ENCODE measurements around the gene GCK.
A peak's percentile ranks its signal among the peaks of the same experiment; 100 is the strongest.

GCK gene

DNA sequence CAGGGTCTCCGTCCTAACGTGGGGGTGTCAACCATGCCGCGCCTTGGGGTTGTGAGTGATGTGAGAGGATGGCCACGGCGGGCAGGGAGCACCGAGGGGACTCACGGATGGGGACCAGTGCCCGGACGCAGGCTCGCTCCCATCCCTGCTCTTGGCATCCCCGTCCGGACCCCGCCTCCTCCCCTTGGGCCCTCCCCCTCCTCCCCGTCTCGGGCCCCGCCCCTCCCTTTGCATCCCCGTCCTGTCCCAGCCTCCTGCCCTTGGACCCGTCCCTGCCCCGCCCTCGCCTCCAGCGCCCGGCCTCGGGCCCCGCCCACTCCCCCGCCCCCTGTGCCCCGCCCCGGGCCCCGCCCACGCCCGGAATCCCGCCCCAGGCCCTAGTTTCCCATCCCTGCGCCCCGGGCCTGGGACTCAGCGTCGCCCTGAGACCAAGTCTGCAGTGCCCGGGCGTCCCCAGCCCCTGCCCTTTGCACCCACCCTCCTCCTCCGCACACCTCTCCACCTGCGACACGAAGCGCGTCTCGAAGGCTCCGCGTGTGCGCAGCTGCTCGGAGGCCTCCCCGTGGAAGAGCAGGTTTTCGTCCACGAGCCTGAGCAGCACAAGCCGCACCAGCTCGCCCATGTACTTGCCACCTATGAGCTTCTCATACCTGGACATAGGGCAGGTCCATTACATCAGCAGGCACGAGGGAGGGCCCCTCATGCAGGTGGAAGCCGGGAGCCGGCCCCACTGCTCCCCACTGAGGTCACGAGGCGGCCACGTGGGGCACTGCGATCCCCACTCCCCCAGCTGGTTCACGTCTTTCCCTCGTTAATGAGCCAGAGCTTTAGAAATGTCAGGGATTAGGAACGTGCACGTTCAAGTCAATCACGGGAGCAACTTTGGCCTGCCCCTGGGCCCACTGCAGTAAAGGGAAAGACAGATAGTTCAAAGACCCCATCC lies 43.0 kb downstream of the GCK start:
- DNase-seq (ENCODE audit: low read depth) = peak; percentile 53
- peak overlapping the region; percentile 41 for H3K4me3 ChIP-seq (ENCODE audit: low read depth, low read length)
- no peak for TF ChIP-seq CTCF (conservative IDR thresholded peaks at IDR 0.05; ENCODE audit: low read depth, low read length)

DNA sequence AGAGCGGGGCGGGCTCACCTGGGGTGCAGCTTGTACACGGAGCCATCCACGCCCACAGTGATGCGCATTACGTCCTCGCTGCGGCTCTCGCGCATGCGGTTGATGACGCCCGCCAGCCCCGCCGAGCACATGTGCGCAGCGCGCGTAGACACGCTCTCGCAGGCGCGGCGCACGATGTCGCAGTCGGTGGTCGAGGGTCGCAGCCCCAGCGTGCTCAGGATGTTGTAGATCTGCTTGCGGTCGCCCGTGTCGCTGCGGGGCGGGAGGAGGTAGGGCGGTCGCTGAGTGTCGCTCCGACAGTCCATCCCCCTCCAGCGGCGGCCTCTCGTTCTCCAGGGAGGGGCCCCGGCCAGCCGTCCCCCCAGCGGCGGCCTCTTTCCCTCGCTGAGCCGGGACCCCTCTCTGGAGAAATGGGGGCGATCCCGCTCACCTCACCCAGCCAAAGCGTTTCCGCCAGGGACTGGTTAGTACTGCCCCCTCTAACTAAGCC lies 43.7 kb downstream of the GCK start:
- no peak for TF ChIP-seq CTCF (conservative IDR thresholded peaks at IDR 0.05; ENCODE audit: low read depth, low read length)
- H3K4me3 ChIP-seq (ENCODE audit: low read depth, low read length) = peak overlapping the region; percentile 41
- DNase-seq (ENCODE audit: low read depth) = peak; percentile 26

- no peak for TF ChIP-seq CTCF (conservative IDR thresholded peaks at IDR 0.05; ENCODE audit: low read depth, low read length)
- H3K4me3 ChIP-seq (ENCODE audit: low read depth, low read length) = peak overlapping the region; percentile 41
- DNase-seq (ENCODE audit: low read depth) = no peak
Measured at GRCh38 chr7:44144968-44145478, 44.2 kb downstream of the GCK start.

GRCh38 chr7:44144426-44144967 lies 44.7 kb downstream of the GCK start:
- H3K4me3 ChIP-seq (ENCODE audit: low read depth, low read length) = no peak overlapping the region
- TF ChIP-seq CTCF (conservative IDR thresholded peaks at IDR 0.05; ENCODE audit: low read depth, low read length) = no peak
- DNase-seq (ENCODE audit: low read depth) = no peak

DNA sequence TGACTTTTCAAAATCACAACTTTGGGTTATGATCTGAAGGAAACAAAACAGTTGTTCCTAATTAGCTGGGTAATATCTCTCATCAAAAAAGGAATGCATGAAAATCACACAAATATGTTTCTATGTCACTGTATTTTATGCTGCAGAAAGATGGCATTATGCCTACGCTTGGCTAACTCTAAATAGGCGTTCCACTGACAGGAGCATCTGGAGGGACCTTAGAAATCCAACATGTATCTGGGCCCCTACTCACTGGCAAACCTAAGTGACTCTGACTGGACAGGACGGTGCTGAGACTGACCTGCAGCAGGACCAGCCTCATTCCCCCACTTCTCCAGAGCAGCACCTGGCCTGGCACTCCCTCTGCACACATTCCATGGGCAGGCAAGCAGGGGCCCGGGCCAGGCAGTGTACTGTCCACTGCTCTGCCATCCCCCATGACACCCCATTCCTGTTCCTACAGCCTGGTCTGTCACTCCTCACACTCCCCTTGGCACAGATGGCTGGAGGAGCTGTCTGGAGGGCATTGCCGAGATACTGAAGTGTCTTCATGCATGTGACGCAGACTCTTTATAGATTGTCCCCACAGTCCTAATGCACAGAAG lies 45.5 kb downstream of the GCK start:
- DNase-seq (ENCODE audit: low read depth) = no peak
- TF ChIP-seq CTCF (conservative IDR thresholded peaks at IDR 0.05; ENCODE audit: low read depth, low read length) = no peak
- H3K4me3 ChIP-seq (ENCODE audit: low read depth, low read length) = no peak overlapping the region

DNA sequence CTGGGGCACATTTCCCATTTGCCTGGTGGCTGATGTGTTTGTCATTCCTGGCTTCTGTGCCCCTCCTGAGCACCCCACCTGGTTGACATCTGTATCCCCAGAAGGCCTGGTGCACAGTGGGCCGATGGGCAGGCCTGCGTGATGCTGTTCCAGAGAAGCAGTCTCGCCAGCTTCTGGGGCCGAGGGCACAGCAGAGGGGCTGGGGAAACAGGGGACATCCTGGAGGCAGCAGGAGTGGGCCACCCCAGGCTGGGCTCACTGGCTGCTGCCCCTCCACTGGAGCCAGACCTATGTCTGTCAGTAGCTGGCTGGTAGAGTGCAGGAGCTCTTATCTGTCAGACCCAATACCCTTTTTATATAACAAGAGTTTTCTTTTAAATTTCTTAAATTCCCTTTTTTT lies 47.2 kb downstream of the GCK start:
- DNase-seq (ENCODE audit: low read depth) = no peak
- no peak for TF ChIP-seq CTCF (conservative IDR thresholded peaks at IDR 0.05; ENCODE audit: low read depth, low read length)
- no peak overlapping the region for H3K4me3 ChIP-seq (ENCODE audit: low read depth, low read length)

Measured in choroid plexus epithelial cell (primary cell).